Neural cell (in vitro differentiated cells): ENCODE measurements around the gene LMNA.
"Not testable (repeated sequence)": the region's sequence is repeated elsewhere in the genome, so short reads cannot be mapped to it uniquely, and the experiment has no call there.

Experiments used
- EP300 ChIP-seq: fragments of 450-650 bp; conservative IDR thresholded peaks from 2 replicates; pipeline ENCODE4 v1.6.1; 2014; ENCODE audit warnings: antibody characterized with exemption, mild to moderate bottlenecking, moderate library complexity; ENCODE audit not compliant: poor library complexity, severe bottlenecking
- EZH2 ChIP-seq: fragments of 200-600, 300-800 bp; shearing (Covaris generic), sonication (generic); IDR thresholded peaks from 2 replicates; pipeline ENCODE4 v1.6.1; 2014; ENCODE audit warnings: antibody characterized with exemption, low read length, borderline replicate concordance, mild to moderate bottlenecking; ENCODE audit not compliant: insufficient read depth, poor library complexity, severe bottlenecking
- POLR2AphosphoS5 ChIP-seq: IDR thresholded peaks from 2 replicates; pipeline ENCODE4 v1.6.1; 2012
- TF ChIP-seq, protein P1 (sequence below): fragments of 450-650 bp; IDR thresholded peaks from 2 replicates; pipeline ENCODE4 v1.5.1; 2014; ENCODE audit warnings: antibody characterized with exemption, mild to moderate bottlenecking, moderate library complexity; ENCODE audit not compliant: poor library complexity, severe bottlenecking

- TF ChIP-seq, protein P1, sequence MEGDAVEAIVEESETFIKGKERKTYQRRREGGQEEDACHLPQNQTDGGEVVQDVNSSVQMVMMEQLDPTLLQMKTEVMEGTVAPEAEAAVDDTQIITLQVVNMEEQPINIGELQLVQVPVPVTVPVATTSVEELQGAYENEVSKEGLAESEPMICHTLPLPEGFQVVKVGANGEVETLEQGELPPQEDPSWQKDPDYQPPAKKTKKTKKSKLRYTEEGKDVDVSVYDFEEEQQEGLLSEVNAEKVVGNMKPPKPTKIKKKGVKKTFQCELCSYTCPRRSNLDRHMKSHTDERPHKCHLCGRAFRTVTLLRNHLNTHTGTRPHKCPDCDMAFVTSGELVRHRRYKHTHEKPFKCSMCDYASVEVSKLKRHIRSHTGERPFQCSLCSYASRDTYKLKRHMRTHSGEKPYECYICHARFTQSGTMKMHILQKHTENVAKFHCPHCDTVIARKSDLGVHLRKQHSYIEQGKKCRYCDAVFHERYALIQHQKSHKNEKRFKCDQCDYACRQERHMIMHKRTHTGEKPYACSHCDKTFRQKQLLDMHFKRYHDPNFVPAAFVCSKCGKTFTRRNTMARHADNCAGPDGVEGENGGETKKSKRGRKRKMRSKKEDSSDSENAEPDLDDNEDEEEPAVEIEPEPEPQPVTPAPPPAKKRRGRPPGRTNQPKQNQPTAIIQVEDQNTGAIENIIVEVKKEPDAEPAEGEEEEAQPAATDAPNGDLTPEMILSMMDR, result not testable (repeated sequence)
- TF ChIP-seq POLR2AphosphoS5, result peak; percentile 9
- TF ChIP-seq EZH2, EP300: not testable (repeated sequence)
These were observed 43.1 kb upstream of the LMNA start for GRCh38 chr1:156071332-156071816.
